Left lung (tissue), 10 donors: Measurements from ENCODE around the gene WWC2. TPM values are rescaled to one million over a fixed set of nuclear protein-coding genes. Genes with fewer than 3 reads are reported as not detected.

Experiments used
- ATAC-seq: fragments of 200-7000 bp; cut with Tn5 transposase; one replicate; pipeline ENCODE4 v1.9.1; 2020; ENCODE audit warnings: moderate library complexity
- DNase-seq, 4 donors: peaks; one replicate each; pipeline ENCODE4 v3.0.0-alpha.2; 2013 to 2020
- H3K27ac ChIP-seq, 2 donors: fragments of 200-600 bp; sonication (generic) in 1 of 2; one replicate each; pipeline versions ENCODE4 v1.5.0 to v1.8.0; 2020 to 2021
- H3K27me3 ChIP-seq, 2 donors: fragments of 200-600 bp; sonication (generic) in 1 of 2; one replicate each; pipeline versions ENCODE4 v1.5.0 to v1.8.0; 2020 to 2021
- H3K36me3 ChIP-seq, 2 donors: fragments of 200-600 bp; sonication (generic) in 1 of 2; one replicate each; pipeline versions ENCODE4 v1.5.0 to v1.8.0; 2020 to 2021
- H3K4me1 ChIP-seq, 2 donors: fragments of 200-600 bp; one replicate each; pipeline ENCODE4 v1.8.0; 2021
- H3K4me3 ChIP-seq, 2 donors: fragments of 200-600 bp; sonication (generic) in 1 of 2; one replicate each; pipeline versions ENCODE4 v1.5.0 to v1.8.0; 2020 to 2021; ENCODE audit warnings: mild to moderate bottlenecking in 1 of 2
- H3K9me3 ChIP-seq, 2 donors: fragments of 200-600 bp; sonication (generic) in 1 of 2; one replicate each; pipeline versions ENCODE4 v1.5.0 to v1.8.0; 2020 to 2021
- intact Hi-C, 2 donors: fragments of 100-400 bp; cut with DNase I; formaldehyde crosslinking; loops; one replicate each; pipeline versions ENCODE4 v1.11.2 to v1.14.2; 2022
- polyA plus RNA-seq, 6 donors: library from polyadenylated mRNA; unstranded; fragments of 120-200 nt; gene quantifications; one replicate each; pipeline ENCODE4 v1.2.1, GENCODE V29; 2013; ENCODE audit not compliant: insufficient read length in 6 of 6
- total RNA-seq, 2 donors: library from RNA; stranded (reverse); fragmentation: NEBNext Ultra II Directional; extraction: Animal tissue kit (Norgen Biotek cat#: 25700); gene quantifications; one replicate each; pipeline ENCODE4 v1.2.1, GENCODE V29; 2021
- TF ChIP-seq, protein P1 (sequence below), 2 donors: fragments of 200-600 bp; sonication (generic) in 1 of 2; IDR thresholded peaks; one replicate each; pipeline versions ENCODE4 v1.5.0 to v1.8.0; 2021; ENCODE audit warnings: antibody characterized with exemption in 2 of 2
- donor health status: DM: no; HTN: yes; CAD: no.
- donor health status: DM: no; HTN: no; CAD: no.

The WWC2 gene
- total and polyA plus RNA-seq, 8 donors = 39.6 to 96.9 (median 52.3) TPM

DNA sequence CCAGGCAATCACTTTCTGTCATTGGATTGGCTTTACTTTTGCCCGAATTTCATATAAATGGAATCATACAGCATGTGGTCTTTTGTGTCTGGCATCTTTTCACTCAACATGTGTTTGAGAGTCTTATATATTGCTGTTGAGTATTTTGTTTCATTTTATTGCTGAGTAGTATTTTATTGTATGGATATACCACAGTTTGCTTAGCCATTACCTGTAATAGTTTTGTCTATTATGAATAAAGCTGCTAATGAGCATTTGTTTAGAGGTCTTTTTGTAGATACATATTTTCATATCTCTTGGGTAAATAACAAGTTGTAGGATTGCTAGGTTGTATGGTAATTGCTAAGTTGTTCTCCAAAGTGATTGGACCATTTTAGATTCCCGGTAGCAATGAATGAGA lies 105.7 kb downstream of the WWC2 start:
- intact Hi-C loops = no loop called here
- no peaks in the 10 kb centered on the region for H3K27me3 ChIP-seq
- DNase-seq (no peak), ATAC-seq (no peak)
- H3K4me1 ChIP-seq = no peaks in the 10 kb centered on the region
- no peaks in the 10 kb centered on the region for H3K9me3 ChIP-seq
- TF ChIP-seq, protein P1, sequence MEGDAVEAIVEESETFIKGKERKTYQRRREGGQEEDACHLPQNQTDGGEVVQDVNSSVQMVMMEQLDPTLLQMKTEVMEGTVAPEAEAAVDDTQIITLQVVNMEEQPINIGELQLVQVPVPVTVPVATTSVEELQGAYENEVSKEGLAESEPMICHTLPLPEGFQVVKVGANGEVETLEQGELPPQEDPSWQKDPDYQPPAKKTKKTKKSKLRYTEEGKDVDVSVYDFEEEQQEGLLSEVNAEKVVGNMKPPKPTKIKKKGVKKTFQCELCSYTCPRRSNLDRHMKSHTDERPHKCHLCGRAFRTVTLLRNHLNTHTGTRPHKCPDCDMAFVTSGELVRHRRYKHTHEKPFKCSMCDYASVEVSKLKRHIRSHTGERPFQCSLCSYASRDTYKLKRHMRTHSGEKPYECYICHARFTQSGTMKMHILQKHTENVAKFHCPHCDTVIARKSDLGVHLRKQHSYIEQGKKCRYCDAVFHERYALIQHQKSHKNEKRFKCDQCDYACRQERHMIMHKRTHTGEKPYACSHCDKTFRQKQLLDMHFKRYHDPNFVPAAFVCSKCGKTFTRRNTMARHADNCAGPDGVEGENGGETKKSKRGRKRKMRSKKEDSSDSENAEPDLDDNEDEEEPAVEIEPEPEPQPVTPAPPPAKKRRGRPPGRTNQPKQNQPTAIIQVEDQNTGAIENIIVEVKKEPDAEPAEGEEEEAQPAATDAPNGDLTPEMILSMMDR (IDR thresholded peaks at IDR 0.05) = no peak
- peaks cover 0 to 6% of the 10 kb centered on the region in 2 donors for H3K36me3 ChIP-seq
- H3K27ac ChIP-seq = no peak overlapping the region
- H3K4me3 ChIP-seq = no peak overlapping the region

DNA sequence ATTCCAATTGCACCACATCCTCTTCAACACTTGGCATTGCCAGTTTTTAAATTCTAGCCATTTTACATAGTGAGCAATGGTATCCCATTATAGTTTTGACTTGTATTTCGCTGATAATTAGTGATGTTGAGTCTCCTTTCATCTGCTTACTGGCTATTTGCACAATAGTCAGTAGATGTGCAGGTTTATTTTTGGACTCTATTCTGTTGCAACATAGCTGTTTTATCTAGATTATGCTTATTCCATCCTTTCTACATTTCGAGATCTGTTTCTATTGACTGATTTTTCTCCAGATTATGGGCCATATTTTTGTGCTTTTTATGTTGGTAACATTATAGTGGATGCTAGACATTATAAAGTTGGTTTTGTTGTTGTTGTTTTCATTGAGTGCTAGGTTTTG lies 106.1 kb downstream of the WWC2 start:
- TF ChIP-seq, protein P1 (IDR thresholded peaks at IDR 0.05) = no peak
- Histone ChIP-seq H3K4me1 (no peaks in the 10 kb centered on the region), H3K36me3 (peaks cover 0 to 6% of the 10 kb centered on the region in 2 donors), H3K27me3 (no peaks in the 10 kb centered on the region), H3K27ac (no peak overlapping the region), H3K4me3 (no peak overlapping the region), H3K9me3 (no peaks in the 10 kb centered on the region)
- ATAC-seq (no peak), DNase-seq (no peak)
- intact Hi-C loops = no loop called here

DNA sequence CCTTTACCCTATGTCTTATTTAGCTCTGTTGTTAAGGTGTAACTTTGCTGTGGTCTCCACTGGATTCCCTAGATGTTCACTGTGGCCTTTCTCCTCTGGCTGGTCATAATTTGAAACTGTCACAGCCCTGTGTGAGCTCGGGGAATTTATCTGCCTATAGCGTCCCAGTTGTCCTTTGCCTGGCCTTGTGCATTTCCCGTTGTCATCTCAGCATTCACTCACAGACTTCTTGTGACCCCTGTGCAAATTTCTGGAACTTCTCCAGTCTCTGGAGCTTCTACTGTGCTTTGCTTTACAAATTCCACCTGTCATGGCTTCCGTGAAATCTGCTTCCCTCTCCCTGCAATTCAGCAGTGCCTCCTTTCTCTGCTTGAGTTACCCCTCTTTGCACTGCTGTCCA lies 106.7 kb downstream of the WWC2 start:
- H3K9me3 ChIP-seq = no peaks in the 10 kb centered on the region
- ATAC-seq = no peak
- H3K27me3 ChIP-seq = no peaks in the 10 kb centered on the region
- TF ChIP-seq, protein P1 (IDR thresholded peaks at IDR 0.05) = no peak
- H3K36me3 ChIP-seq = peaks cover 0 to 6% of the 10 kb centered on the region in 2 donors
- H3K27ac ChIP-seq = no peak overlapping the region
- no peak for DNase-seq
- H3K4me3 ChIP-seq = no peak overlapping the region
- no peaks in the 10 kb centered on the region for H3K4me1 ChIP-seq
- intact Hi-C loops = no loop called here

DNA sequence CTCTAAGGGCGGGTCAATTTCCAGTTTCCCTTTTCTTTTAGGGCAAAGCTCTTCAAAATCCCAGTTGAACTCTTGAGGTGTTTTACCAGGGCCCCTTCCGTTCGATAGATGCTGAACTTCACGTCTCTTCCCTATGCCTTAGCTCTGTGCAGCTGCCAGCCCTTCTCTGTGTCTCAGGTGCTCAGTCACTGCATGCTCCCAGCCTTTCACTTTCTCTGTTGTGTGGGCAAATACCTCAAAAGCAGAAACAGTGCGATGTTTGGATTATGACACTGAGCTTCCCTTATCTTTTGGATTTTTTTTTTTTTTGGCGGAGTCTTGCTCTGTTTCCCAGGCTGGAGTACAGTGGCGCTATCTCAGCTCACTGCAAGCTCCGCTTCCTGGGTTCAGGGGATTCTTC lies 112.5 kb downstream of the WWC2 start:
- TF ChIP-seq, protein P1 (IDR thresholded peaks at IDR 0.05) = no peak
- Histone ChIP-seq H3K36me3 (peaks cover 0 to 6% of the 10 kb centered on the region in 2 donors), H3K4me1 (no peaks in the 10 kb centered on the region), H3K9me3 (no peaks in the 10 kb centered on the region), H3K27me3 (no peaks in the 10 kb centered on the region), H3K4me3 (no peak overlapping the region), H3K27ac (no peak overlapping the region)
- ATAC-seq (no peak), DNase-seq (no peak)
- intact Hi-C loops = no loop called here

DNA sequence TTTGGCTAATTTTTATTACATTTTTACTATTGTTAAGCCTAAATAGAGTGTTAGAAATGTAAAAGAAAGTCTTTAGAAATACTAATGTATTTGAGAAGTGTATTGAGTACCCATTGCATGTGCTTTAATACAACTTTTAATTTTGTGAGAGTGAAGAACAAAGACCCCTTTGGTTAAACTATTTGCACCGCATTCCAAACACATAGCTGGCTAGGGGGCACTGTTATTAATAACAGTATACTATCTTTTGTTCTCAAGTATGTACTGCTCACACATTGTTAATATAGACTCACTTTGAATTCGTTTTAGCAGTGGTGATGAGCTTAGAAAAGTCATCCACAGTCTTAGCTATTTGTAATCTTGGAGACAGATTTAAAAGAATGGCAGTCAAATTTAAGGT lies 114.9 kb downstream of the WWC2 start:
- Histone ChIP-seq H3K9me3 (no peaks in the 10 kb centered on the region), H3K27ac (no peak overlapping the region), H3K4me3 (no peak overlapping the region), H3K4me1 (no peaks in the 10 kb centered on the region), H3K36me3 (peaks cover 0 to 6% of the 10 kb centered on the region in 2 donors), H3K27me3 (no peaks in the 10 kb centered on the region)
- ATAC-seq = no peak
- TF ChIP-seq, protein P1 (IDR thresholded peaks at IDR 0.05) = no peak
- intact Hi-C loops = no loop called here
- DNase-seq = no peak
